Measurements from ENCODE around the gene SIK2. TPM values are rescaled to one million over a fixed set of nuclear protein-coding genes. Genes with fewer than 3 reads are reported as not detected.

Gene SIK2
- total RNA-seq, 1 donor: 2.4 TPM

- Histone ChIP-seq H3K27me3 (ENCODE audit: insufficient read depth, low read length) (no peaks in the 10 kb centered on the region), H3K4me1 (ENCODE audit: insufficient read depth, low read length) (no peaks in the 10 kb centered on the region), H3K9me3 (ENCODE audit: low read depth, low read length) (no peaks in the 10 kb centered on the region), H3K4me3 (ENCODE audit: low read length) (no peak overlapping the region)
Measured at GRCh38 chr11:111729071-111729830, 127.0 kb downstream of the SIK2 start.

GRCh38 chr11:111729831-111730311 lies 127.6 kb downstream of the SIK2 start:
- Histone ChIP-seq H3K9me3 (ENCODE audit: low read depth, low read length) (no peaks in the 10 kb centered on the region), H3K4me1 (ENCODE audit: insufficient read depth, low read length) (no peaks in the 10 kb centered on the region), H3K27me3 (ENCODE audit: insufficient read depth, low read length) (no peaks in the 10 kb centered on the region), H3K4me3 (ENCODE audit: low read length) (no peak overlapping the region)

GRCh38 chr11:111730871-111731591 lies 128.8 kb downstream of the SIK2 start:
- H3K9me3 ChIP-seq (ENCODE audit: low read depth, low read length): no peaks in the 10 kb centered on the region
- no peaks in the 10 kb centered on the region for H3K4me1 ChIP-seq (ENCODE audit: insufficient read depth, low read length)
- no peaks in the 10 kb centered on the region for H3K27me3 ChIP-seq (ENCODE audit: insufficient read depth, low read length)
- no peak overlapping the region for H3K4me3 ChIP-seq (ENCODE audit: low read length)

GRCh38 chr11:111731821-111732220 lies 129.6 kb downstream of the SIK2 start:
- H3K9me3 ChIP-seq (ENCODE audit: low read depth, low read length): no peaks in the 10 kb centered on the region
- H3K27me3 ChIP-seq (ENCODE audit: insufficient read depth, low read length): no peaks in the 10 kb centered on the region
- no peaks in the 10 kb centered on the region for H3K4me1 ChIP-seq (ENCODE audit: insufficient read depth, low read length)
- H3K4me3 ChIP-seq (ENCODE audit: low read length): no peak overlapping the region

GRCh38 chr11:111733016-111733415 lies 130.8 kb downstream of the SIK2 start:
- no peaks in the 10 kb centered on the region for H3K4me1 ChIP-seq (ENCODE audit: insufficient read depth, low read length)
- no peaks in the 10 kb centered on the region for H3K27me3 ChIP-seq (ENCODE audit: insufficient read depth, low read length)
- no peak overlapping the region for H3K4me3 ChIP-seq (ENCODE audit: low read length)
- no peaks in the 10 kb centered on the region for H3K9me3 ChIP-seq (ENCODE audit: low read depth, low read length)

GRCh38 chr11:111733611-111734088 lies 131.4 kb downstream of the SIK2 start:
- no peak overlapping the region for H3K4me3 ChIP-seq (ENCODE audit: low read length)
- H3K9me3 ChIP-seq (ENCODE audit: low read depth, low read length): no peaks in the 10 kb centered on the region
- H3K27me3 ChIP-seq (ENCODE audit: insufficient read depth, low read length): no peaks in the 10 kb centered on the region
- H3K4me1 ChIP-seq (ENCODE audit: insufficient read depth, low read length): no peaks in the 10 kb centered on the region

GRCh38 chr11:111734101-111734953 lies 132.1 kb downstream of the SIK2 start:
- H3K9me3 ChIP-seq (ENCODE audit: low read depth, low read length): no peaks in the 10 kb centered on the region
- H3K27me3 ChIP-seq (ENCODE audit: insufficient read depth, low read length): no peaks in the 10 kb centered on the region
- H3K4me3 ChIP-seq (ENCODE audit: low read length): no peak overlapping the region
- H3K4me1 ChIP-seq (ENCODE audit: insufficient read depth, low read length): no peaks in the 10 kb centered on the region

GRCh38 chr11:111734954-111735261 lies 132.7 kb downstream of the SIK2 start:
- no peaks in the 10 kb centered on the region for H3K4me1 ChIP-seq (ENCODE audit: insufficient read depth, low read length)
- no peak overlapping the region for H3K4me3 ChIP-seq (ENCODE audit: low read length)
- no peaks in the 10 kb centered on the region for H3K9me3 ChIP-seq (ENCODE audit: low read depth, low read length)
- no peaks in the 10 kb centered on the region for H3K27me3 ChIP-seq (ENCODE audit: insufficient read depth, low read length)

- no peaks in the 10 kb centered on the region for H3K9me3 ChIP-seq (ENCODE audit: low read depth, low read length)
- H3K4me1 ChIP-seq (ENCODE audit: insufficient read depth, low read length): no peaks in the 10 kb centered on the region
- no peaks in the 10 kb centered on the region for H3K27me3 ChIP-seq (ENCODE audit: insufficient read depth, low read length)
- no peak overlapping the region for H3K4me3 ChIP-seq (ENCODE audit: low read length)
Measured at GRCh38 chr11:111735262-111736116, 133.2 kb downstream of the SIK2 start.

- Histone ChIP-seq H3K27me3 (ENCODE audit: insufficient read depth, low read length) (no peaks in the 10 kb centered on the region), H3K4me1 (ENCODE audit: insufficient read depth, low read length) (no peaks in the 10 kb centered on the region), H3K4me3 (ENCODE audit: low read length) (no peak overlapping the region), H3K9me3 (ENCODE audit: low read depth, low read length) (no peaks in the 10 kb centered on the region)
Measured at GRCh38 chr11:111736181-111736590, 133.9 kb downstream of the SIK2 start.

GRCh38 chr11:111736621-111737443 lies 134.6 kb downstream of the SIK2 start:
- Histone ChIP-seq H3K27me3 (ENCODE audit: insufficient read depth, low read length) (no peaks in the 10 kb centered on the region), H3K9me3 (ENCODE audit: low read depth, low read length) (no peaks in the 10 kb centered on the region), H3K4me3 (ENCODE audit: low read length) (no peak overlapping the region), H3K4me1 (ENCODE audit: insufficient read depth, low read length) (no peaks in the 10 kb centered on the region)

GRCh38 chr11:111737444-111738210 lies 135.4 kb downstream of the SIK2 start:
- Histone ChIP-seq H3K27me3 (ENCODE audit: insufficient read depth, low read length) (no peaks in the 10 kb centered on the region), H3K4me3 (ENCODE audit: low read length) (no peak overlapping the region), H3K4me1 (ENCODE audit: insufficient read depth, low read length) (no peaks in the 10 kb centered on the region), H3K9me3 (ENCODE audit: low read depth, low read length) (no peaks in the 10 kb centered on the region)

GRCh38 chr11:111739299-111739698 lies 137.1 kb downstream of the SIK2 start:
- Histone ChIP-seq H3K27me3 (ENCODE audit: insufficient read depth, low read length) (no peaks in the 10 kb centered on the region), H3K9me3 (ENCODE audit: low read depth, low read length) (no peaks in the 10 kb centered on the region), H3K4me3 (ENCODE audit: low read length) (no peak overlapping the region), H3K4me1 (ENCODE audit: insufficient read depth, low read length) (no peaks in the 10 kb centered on the region)

Measured in mononuclear cell (primary cell).